GM19397 (cell line): Measurements from ENCODE around the gene CH25H.

ENCODE experiments used
- ATAC-seq: cut with Tn5 transposase; IDR thresholded peaks from one replicate; pipeline ENCODE4 v1.9.1; 2021; ENCODE audit warnings: mild to moderate bottlenecking, moderate library complexity; ENCODE audit not compliant: unreplicated experiment

The CH25H gene

GRCh38 chr10:89159761-89160160 is 47.4 kb downstream of the CH25H start:
- ATAC-seq, result no peak

DNA sequence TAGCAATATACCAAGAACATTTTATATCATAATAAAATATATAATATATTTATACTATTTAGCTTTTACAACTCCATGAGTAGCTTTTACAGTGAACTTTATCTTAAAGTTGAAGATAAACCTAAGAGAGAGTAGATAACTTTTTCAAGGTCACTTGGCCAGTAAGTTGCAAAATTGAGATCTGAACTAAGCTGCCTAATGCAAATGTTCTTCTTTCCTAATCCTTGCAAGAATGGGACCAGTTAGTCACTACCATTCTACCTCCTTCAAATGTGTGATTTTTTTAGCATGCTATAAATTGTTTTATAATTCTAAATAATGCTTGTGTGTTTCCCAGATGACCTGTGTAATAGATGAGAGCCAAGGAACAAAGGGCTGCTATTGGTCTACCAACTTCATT is 47.8 kb downstream of the CH25H start:
- ATAC-seq, result no peak

DNA sequence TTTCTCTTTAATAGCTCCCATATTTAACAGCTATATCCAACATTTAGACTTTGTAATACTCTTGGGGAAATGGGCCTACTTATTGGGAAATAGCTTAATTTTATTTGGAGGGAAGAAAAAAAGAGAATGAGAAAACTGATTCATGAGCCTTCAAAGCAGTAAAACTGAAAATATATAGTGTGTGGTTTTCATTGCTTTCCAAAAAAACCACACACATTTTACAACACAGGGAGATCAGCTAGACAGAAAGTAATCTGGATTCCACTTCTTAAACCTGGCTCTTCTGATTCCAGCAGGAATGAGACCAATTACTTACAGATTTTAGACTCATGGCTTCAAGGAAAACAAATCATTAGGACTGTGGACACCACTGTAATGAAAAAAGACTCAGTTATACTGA is 48.7 kb downstream of the CH25H start:
- ATAC-seq, result no peak

- ATAC-seq, result no peak
These were observed 50.8 kb downstream of the CH25H start for GRCh38 chr10:89156161-89156835.
